ENCODE measurements around the gene KRT10.
"Not testable (repeated sequence)": the region's sequence is repeated elsewhere in the genome, so short reads cannot be mapped to it uniquely, and the experiment has no call there.

The KRT10 gene

DNA sequence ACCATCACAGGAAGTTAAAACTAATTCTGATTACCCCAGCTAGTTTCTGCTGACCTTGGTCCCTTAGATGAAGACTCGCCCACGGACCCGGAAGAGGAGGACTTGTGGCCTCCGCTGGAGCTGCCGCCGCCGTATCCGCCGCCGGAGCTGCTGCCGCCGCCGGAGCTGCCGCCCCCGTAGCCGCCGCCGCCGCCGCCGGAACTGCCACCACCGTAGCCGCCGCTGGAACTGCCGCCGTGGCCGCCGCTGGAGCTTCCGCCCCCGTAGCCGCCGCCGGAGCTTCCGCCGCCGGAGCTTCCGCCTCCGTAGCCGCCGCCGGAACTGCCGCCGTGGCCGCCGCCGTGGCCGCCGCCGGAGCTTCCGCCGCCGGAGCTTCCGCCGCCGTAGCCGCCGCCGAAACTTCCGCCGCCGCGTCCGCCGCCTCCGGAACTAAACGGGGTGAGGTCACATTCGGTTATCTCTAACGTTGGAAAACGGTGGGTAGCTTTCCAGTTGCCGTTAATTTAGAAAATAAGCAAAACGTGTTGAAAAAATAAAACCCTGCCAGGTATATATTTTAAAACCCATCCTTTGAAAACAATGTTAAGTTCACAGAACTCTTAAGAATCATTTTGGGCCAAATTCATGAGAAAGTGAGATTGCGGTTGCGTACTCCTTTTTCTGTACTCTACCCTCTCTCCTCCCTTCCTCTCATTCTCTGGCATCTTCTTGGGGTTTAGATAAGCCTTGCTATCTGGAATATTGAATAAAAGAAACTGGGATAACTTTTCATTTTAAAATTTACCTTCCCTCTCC lies 3.5 kb downstream of the KRT10 start:
- H3K9me3 ChIP-seq (ENCODE audit: insufficient read depth, low read depth, low read length), result no peaks in the 10 kb centered on the region; the same call in 1 of the 2 replicates
- WGBS, result 2% methylated on average over 73 of the region's 73 CpGs
- peak overlapping the region; percentile 79 for H3K9ac ChIP-seq (ENCODE audit: low read depth, low read length)
- H3K27ac ChIP-seq (ENCODE audit: low read depth, low read length), result peak overlapping the region; percentile 91; the same call in 1 of the 2 replicates
- no peaks in the 10 kb centered on the region for H3K4me1 ChIP-seq (ENCODE audit: insufficient read depth, low read length)
- H3K27me3 ChIP-seq (ENCODE audit: insufficient read depth, low read length), result peaks cover 56% of the 10 kb centered on the region
- H3K36me3 ChIP-seq (ENCODE audit: insufficient read depth, low read length), result peaks cover 10% of the 10 kb centered on the region
- peak overlapping the region; percentile 99 for H3K4me3 ChIP-seq (ENCODE audit: low read length)

DNA sequence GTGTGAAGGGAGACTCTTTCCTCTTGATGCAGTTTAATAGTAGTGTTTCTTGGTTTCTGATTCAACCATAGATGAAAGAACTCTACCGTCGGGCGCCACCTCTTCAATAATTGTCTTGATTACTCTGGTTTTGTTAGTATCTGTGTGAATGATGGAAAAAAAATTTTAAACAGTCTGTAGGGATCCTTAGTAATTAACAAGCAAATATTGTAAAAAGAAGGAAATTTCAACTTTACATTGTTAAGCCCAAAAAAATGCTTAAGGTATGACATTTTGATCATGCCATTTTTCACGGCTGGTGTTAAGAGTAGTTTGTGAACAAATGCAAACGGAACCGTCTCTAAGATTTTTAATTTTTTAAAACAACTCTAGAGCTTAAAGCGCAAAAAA lies 4.1 kb downstream of the KRT10 start:
- peak overlapping the region; percentile 79 for H3K9ac ChIP-seq (ENCODE audit: low read depth, low read length)
- peak overlapping the region; percentile 99 for H3K4me3 ChIP-seq (ENCODE audit: low read length)
- no peaks in the 10 kb centered on the region; the same call in 1 of the 2 replicates for H3K9me3 ChIP-seq (ENCODE audit: insufficient read depth, low read depth, low read length)
- peak overlapping the region; percentile 91; the same call in 1 of the 2 replicates for H3K27ac ChIP-seq (ENCODE audit: low read depth, low read length)
- H3K36me3 ChIP-seq (ENCODE audit: insufficient read depth, low read length), result peaks cover 10% of the 10 kb centered on the region
- 25% methylated on average over 7 of the region's 7 CpGs for WGBS
- peaks cover 59% of the 10 kb centered on the region for H3K27me3 ChIP-seq (ENCODE audit: insufficient read depth, low read length)
- H3K4me1 ChIP-seq (ENCODE audit: insufficient read depth, low read length), result no peaks in the 10 kb centered on the region

DNA sequence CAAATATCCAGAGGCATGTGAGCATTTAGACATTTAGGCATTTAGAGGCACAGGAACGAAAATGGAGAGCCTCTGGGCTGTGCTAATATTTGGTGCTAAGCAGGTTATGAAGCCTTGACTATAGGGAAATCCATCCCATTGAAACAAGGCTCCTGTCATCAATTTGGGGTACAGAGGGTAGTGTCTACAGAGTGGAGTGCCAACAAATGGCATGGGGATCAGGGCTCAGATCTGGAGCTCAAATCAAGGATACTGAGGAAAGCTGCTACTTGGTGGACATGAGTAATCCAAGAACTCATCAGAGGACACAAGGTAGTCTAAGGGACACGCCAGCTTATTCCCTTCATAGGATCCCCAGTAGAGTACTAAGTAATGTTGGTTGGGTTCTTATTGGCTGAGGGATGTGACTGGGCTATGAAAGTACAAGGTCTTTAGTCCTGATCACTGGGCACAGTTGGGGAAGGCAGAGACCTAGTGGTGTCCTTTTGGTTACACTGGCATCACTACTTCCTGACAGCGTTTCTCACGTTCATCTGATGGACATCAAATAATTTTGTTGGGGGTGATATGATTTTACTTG lies 5.2 kb downstream of the KRT10 start:
- Histone ChIP-seq H3K4me3 (ENCODE audit: low read length) (no peak overlapping the region), H3K9me3 (ENCODE audit: insufficient read depth, low read depth, low read length) (no peaks in the 10 kb centered on the region; the same call in 1 of the 2 replicates), H3K27me3 (ENCODE audit: insufficient read depth, low read length) (peaks cover 59% of the 10 kb centered on the region), H3K4me1 (ENCODE audit: insufficient read depth, low read length) (no peaks in the 10 kb centered on the region), H3K9ac (ENCODE audit: low read depth, low read length) (no peak overlapping the region), H3K27ac (ENCODE audit: low read depth, low read length) (no peak overlapping the region), H3K36me3 (ENCODE audit: insufficient read depth, low read length) (peaks cover 10% of the 10 kb centered on the region)
- 92% methylated on average over 4 of the region's 4 CpGs for WGBS

DNA sequence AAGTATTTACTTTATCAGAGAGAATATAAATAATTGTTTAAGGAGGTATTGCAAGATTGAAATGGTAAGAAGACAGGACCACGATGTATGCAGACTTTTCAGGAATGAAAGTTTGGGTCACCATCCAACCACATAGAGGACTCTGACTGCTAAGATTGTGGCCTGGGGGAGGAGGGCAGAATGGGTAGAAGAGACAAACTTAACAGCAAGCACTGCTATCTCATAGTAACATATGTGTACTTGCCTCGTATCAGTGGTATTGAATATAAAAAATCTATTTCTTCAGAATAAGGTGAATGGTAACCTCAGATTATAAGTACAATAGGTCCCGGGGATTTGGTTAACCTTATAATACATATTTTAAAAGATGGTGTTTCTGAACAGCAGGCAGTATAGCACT lies 5.8 kb downstream of the KRT10 start:
- H3K4me3 ChIP-seq (ENCODE audit: low read length), result no peak overlapping the region
- H3K9ac ChIP-seq (ENCODE audit: low read depth, low read length), result no peak overlapping the region
- no peaks in the 10 kb centered on the region for H3K4me1 ChIP-seq (ENCODE audit: insufficient read depth, low read length)
- WGBS, result 95% methylated on average over 1 of the region's 3 CpGs
- H3K27me3 ChIP-seq (ENCODE audit: insufficient read depth, low read length), result peaks cover 59% of the 10 kb centered on the region
- no peak overlapping the region for H3K27ac ChIP-seq (ENCODE audit: low read depth, low read length)
- H3K36me3 ChIP-seq (ENCODE audit: insufficient read depth, low read length), result peaks cover 10% of the 10 kb centered on the region
- H3K9me3 ChIP-seq (ENCODE audit: insufficient read depth, low read depth, low read length), result no peaks in the 10 kb centered on the region; the same call in 1 of the 2 replicates

DNA sequence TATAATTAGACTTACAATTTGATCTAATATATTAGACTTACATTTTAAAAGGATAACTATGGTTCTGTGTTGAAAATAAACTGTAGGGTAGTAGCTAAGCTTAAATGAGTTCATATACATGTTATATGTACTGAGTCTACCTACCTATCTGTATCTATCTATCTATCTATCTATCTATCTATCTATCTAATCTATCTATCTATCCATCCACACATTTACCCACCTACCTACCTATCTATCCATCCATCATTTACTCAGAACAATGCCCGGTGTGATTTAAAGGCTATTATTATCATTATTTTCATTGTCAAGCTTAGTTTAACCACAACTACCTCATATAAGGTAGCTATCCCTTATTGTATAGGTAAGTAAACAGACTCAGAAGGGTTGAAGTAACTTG lies 7.0 kb downstream of the KRT10 start:
- H3K4me1 ChIP-seq (ENCODE audit: insufficient read depth, low read length), result no peaks in the 10 kb centered on the region
- H3K9ac ChIP-seq (ENCODE audit: low read depth, low read length), result no peak overlapping the region
- peaks cover 10% of the 10 kb centered on the region for H3K36me3 ChIP-seq (ENCODE audit: insufficient read depth, low read length)
- no peaks in the 10 kb centered on the region; the same call in 1 of the 2 replicates for H3K9me3 ChIP-seq (ENCODE audit: insufficient read depth, low read depth, low read length)
- H3K27me3 ChIP-seq (ENCODE audit: insufficient read depth, low read length), result peaks cover 59% of the 10 kb centered on the region
- no CpG with 5 or more reads among the region's 1 CpG for WGBS
- H3K4me3 ChIP-seq (ENCODE audit: low read length), result no peak overlapping the region
- H3K27ac ChIP-seq (ENCODE audit: low read depth, low read length), result no peak overlapping the region

DNA sequence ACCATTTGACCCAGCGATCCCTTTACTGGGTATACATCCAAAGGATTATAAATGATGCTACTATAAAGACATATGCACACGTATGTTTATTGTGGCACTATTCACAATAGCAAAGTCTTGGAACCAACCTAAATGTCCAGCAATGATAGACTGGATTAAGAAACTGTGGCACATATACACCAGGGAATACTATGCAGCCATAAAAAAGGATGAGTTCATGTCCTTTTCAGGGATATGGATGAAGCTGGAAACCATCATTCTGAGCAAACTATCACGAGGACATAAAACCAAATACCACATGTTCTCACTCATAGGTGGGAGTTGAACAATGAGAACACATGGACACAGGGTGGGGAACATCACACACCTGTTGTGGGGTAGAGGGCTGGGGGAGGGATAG lies 7.8 kb downstream of the KRT10 start:
- not testable (repeated sequence) for H3K9ac ChIP-seq (ENCODE audit: low read depth, low read length); H3K27ac ChIP-seq (ENCODE audit: low read depth, low read length); H3K4me3 ChIP-seq (ENCODE audit: low read length); H3K9me3 ChIP-seq (ENCODE audit: insufficient read depth, low read depth, low read length); H3K4me1 ChIP-seq (ENCODE audit: insufficient read depth, low read length)
- WGBS, result 86% methylated on average over 2 of the region's 3 CpGs
- H3K36me3 ChIP-seq (ENCODE audit: insufficient read depth, low read length), result peaks cover 10% of the 10 kb centered on the region
- peaks cover 59% of the 10 kb centered on the region for H3K27me3 ChIP-seq (ENCODE audit: insufficient read depth, low read length)

DNA sequence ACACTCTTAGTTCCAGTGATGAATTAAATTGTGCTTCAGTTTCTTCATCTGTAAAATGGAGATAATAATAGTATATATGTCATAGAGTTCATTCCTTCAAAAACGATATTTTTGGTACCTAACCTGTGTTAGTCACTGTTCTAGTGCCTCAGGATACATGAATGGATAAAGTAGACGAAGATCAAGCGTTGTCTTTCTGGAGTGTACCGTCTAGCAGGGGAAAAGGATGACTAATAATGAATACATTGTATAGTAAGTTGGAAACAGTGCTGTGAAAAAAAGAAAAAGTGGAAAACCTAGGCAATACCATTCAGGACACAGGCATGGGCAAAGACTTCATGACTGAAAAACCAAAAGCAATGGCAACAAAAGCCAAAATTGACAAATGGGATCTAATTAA lies 8.6 kb downstream of the KRT10 start:
- Histone ChIP-seq H3K27ac (ENCODE audit: low read depth, low read length) (no peak overlapping the region), H3K4me1 (ENCODE audit: insufficient read depth, low read length) (no peaks in the 10 kb centered on the region), H3K4me3 (ENCODE audit: low read length) (no peak overlapping the region), H3K9me3 (ENCODE audit: insufficient read depth, low read depth, low read length) (no peaks in the 10 kb centered on the region), H3K27me3 (ENCODE audit: insufficient read depth, low read length) (peaks cover 67% of the 10 kb centered on the region), H3K36me3 (ENCODE audit: insufficient read depth, low read length) (peaks cover 10% of the 10 kb centered on the region), H3K9ac (ENCODE audit: low read depth, low read length) (no peak overlapping the region)
- WGBS, result 73% methylated on average over 4 of the region's 4 CpGs

DNA sequence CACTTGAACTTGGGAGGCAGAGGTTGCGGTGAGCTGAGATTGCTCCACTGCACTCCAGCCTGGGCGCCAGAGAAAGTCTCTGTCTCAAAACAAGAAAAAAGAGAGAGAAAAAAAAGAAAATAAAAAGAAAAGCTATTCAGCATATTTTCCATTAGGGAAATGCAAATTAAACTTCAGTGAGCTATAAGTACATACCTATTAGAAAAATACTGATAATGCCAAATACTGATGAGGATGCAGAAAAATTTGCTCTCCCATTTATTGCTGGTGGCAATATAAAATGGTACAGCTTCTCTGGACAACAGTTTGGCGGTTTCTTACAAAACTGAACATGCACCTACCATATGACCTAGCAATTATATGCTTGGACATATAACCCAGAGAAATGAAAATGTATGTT lies 9.8 kb downstream of the KRT10 start:
- 89% methylated on average over 3 of the region's 3 CpGs for WGBS
- Histone ChIP-seq H3K27me3 (ENCODE audit: insufficient read depth, low read length) (peaks cover 79% of the 10 kb centered on the region), H3K9ac (ENCODE audit: low read depth, low read length) (no peak overlapping the region), H3K4me3 (ENCODE audit: low read length) (no peak overlapping the region), H3K36me3 (ENCODE audit: insufficient read depth, low read length) (peaks cover 7% of the 10 kb centered on the region), H3K9me3 (ENCODE audit: insufficient read depth, low read depth, low read length) (no peaks in the 10 kb centered on the region), H3K4me1 (ENCODE audit: insufficient read depth, low read length) (no peaks in the 10 kb centered on the region), H3K27ac (ENCODE audit: low read depth, low read length) (no peak overlapping the region)

DNA sequence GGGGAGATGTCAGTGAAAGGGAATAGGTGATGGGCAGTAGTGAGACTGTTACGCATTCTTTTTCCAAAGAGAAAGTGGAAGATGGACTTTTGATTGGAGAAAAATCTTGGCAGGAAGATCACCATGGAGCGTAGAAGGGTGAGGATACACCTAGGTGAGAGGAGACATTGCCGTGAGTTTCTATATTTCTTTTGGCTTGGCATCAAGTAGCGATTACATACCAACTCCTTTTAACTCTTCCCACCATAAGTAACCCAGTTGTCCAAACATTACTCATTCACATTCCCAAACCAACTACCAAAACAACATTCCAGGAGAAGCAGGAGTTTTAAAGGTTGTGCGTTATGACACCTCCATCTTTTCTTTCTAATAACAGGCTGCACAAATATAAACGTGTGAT lies 11.9 kb downstream of the KRT10 start:
- no peaks in the 10 kb centered on the region for H3K36me3 ChIP-seq (ENCODE audit: insufficient read depth, low read length)
- H3K4me3 ChIP-seq (ENCODE audit: low read length), result no peak overlapping the region
- H3K9me3 ChIP-seq (ENCODE audit: insufficient read depth, low read depth, low read length), result no peaks in the 10 kb centered on the region
- no peaks in the 10 kb centered on the region for H3K4me1 ChIP-seq (ENCODE audit: insufficient read depth, low read length)
- WGBS, result 76% methylated on average over 6 of the region's 6 CpGs
- H3K27ac ChIP-seq (ENCODE audit: low read depth, low read length), result no peak overlapping the region
- H3K9ac ChIP-seq (ENCODE audit: low read depth, low read length), result no peak overlapping the region
- H3K27me3 ChIP-seq (ENCODE audit: insufficient read depth, low read length), result peaks cover 94% of the 10 kb centered on the region

DNA sequence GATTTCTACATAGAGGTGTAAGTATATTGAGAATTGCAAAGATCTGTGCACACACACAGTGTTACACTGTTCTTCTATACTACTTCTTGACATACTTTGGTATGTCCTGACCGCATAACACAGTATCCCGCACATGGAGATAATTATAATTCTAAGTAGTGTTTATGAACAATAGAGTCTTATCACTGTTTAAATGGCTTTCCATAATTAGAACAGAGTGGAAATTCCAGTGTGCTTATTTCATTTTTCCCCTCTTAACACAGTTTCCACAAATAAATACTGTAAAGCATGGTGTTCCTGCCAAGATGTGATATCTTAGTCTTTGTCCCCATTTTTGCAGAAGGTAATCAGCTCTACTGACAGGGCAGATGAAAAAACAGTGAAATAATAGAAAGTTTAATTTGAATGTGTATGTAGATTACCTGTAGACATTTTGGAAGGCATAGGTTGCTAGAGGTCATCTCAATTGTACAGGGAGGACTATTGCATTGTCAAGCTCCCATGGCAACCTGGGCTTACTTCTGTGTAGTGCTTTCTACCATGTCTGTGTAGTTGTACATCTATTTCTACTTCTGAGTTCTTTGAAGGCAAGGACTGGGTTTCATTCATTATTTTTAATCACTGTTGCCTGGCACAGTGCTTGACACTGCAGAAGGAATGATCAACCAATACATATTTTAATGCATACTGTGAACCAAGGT lies 12.5 kb downstream of the KRT10 start:
- no peak overlapping the region for H3K4me3 ChIP-seq (ENCODE audit: low read length)
- H3K9ac ChIP-seq (ENCODE audit: low read depth, low read length), result no peak overlapping the region
- no peaks in the 10 kb centered on the region for H3K36me3 ChIP-seq (ENCODE audit: insufficient read depth, low read length)
- peaks cover 93% of the 10 kb centered on the region for H3K27me3 ChIP-seq (ENCODE audit: insufficient read depth, low read length)
- no peak overlapping the region for H3K27ac ChIP-seq (ENCODE audit: low read depth, low read length)
- WGBS, result 100% methylated on average over 1 of the region's 2 CpGs
- no peaks in the 10 kb centered on the region for H3K9me3 ChIP-seq (ENCODE audit: insufficient read depth, low read depth, low read length)
- H3K4me1 ChIP-seq (ENCODE audit: insufficient read depth, low read length), result no peaks in the 10 kb centered on the region

DNA sequence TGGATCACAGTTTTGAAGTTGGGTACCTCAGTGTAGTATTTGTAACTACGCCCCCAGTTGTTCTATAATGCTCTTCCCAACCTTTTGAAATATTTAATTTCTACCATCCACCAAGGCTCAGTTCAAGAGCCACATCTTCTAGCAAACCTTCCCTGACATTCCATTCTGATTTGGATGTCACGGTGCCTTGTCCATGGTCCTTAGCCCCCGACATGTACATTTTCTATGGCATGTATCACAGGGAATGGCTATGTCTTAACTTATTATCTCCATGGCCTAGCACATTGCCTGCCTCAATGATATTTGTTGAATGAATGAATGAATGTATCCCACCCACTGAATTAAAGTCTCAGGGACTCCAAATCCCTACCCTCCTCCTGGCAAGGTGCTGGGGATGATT lies 16.3 kb downstream of the KRT10 start:
- Histone ChIP-seq H3K9ac (ENCODE audit: low read depth, low read length) (no peak overlapping the region), H3K9me3 (ENCODE audit: insufficient read depth, low read depth, low read length) (no peaks in the 10 kb centered on the region), H3K4me1 (ENCODE audit: insufficient read depth, low read length) (peaks cover 3% of the 10 kb centered on the region; the same call in 1 of the 2 replicates), H3K27me3 (ENCODE audit: insufficient read depth, low read length) (peaks cover 75% of the 10 kb centered on the region), H3K27ac (ENCODE audit: low read depth, low read length) (no peak overlapping the region), H3K36me3 (ENCODE audit: insufficient read depth, low read length) (no peaks in the 10 kb centered on the region), H3K4me3 (ENCODE audit: low read length) (no peak overlapping the region)
- 86% methylated on average over 3 of the region's 3 CpGs for WGBS

All from HUES64 (cell line).